ENCODE measurements around the gene NCCRP1. TPM values are rescaled to one million over a fixed set of nuclear protein-coding genes. Genes with fewer than 3 reads are reported as not detected.

Gene NCCRP1
- total and polyA plus RNA-seq, 4 donors: not detected

DNA sequence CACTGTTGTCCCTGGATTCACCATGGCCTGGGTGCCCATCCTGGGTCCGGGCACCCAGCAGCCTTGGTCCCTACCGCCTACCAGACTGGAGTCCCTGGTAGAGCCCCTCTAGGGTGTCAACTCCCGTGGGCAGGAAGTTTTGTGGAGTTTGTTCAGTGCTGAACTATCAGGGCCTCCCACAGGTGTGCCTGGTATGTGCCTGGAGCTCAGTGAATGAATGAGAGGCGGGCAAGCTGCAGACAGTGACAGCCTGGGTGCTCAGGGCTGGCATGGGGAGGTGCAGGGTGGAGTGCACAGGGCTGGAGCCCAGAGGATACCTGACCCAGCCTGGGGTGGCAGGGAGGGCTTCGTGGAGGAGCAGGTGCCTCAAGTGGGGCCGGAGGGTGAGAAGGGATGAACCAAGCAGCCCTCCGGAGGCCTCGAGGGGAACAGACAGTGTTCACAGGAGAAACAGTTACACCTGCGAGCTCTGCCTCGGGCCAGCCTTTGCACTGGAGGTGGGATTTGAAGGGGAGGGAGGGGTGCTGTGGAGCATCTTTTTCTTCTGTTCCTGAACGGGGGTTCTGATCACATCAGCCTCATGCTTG lies 41.6 kb upstream of the NCCRP1 start (continued):
- TF ChIP-seq, protein P1, sequence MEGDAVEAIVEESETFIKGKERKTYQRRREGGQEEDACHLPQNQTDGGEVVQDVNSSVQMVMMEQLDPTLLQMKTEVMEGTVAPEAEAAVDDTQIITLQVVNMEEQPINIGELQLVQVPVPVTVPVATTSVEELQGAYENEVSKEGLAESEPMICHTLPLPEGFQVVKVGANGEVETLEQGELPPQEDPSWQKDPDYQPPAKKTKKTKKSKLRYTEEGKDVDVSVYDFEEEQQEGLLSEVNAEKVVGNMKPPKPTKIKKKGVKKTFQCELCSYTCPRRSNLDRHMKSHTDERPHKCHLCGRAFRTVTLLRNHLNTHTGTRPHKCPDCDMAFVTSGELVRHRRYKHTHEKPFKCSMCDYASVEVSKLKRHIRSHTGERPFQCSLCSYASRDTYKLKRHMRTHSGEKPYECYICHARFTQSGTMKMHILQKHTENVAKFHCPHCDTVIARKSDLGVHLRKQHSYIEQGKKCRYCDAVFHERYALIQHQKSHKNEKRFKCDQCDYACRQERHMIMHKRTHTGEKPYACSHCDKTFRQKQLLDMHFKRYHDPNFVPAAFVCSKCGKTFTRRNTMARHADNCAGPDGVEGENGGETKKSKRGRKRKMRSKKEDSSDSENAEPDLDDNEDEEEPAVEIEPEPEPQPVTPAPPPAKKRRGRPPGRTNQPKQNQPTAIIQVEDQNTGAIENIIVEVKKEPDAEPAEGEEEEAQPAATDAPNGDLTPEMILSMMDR (IDR thresholded peaks at IDR 0.05; ENCODE audit: low read depth, low read length, missing input control): no peak
- no peak for TF ChIP-seq HNF4G (IDR thresholded peaks at IDR 0.05)
- TF ChIP-seq FOXA1 (IDR thresholded peaks at IDR 0.05): no peak
- TF ChIP-seq HNF4A (conservative IDR thresholded peaks at IDR 0.05): no peak

DNA sequence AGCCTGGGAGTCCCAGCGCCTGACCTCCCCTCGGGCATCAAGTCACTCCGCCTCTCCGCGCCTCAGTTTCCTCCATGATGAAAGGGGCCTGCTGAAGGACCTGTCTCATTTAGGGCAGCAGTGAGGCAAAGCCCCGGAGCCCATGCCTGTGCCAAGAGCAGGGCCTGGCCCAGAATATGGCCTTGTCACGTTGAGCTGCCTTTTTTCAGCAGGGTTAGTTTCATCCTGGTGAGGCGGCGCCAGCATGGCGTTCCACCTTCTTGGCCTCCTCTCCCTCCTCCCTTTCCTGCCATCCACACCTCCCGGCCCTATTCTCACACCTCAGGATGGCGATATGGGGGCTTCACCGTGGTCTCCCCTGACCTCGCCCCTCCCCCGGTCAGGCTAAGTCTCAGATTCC lies 41.0 kb upstream of the NCCRP1 start:
- TF ChIP-seq JUND (IDR thresholded peaks at IDR 0.05) (no peak), FOXA1 (IDR thresholded peaks at IDR 0.05) (no peak), REST (IDR thresholded peaks at IDR 0.05) (no peak), HNF4A (conservative IDR thresholded peaks at IDR 0.05) (no peak), EGR1 (IDR thresholded peaks at IDR 0.05; ENCODE audit: low read depth in 2 of 2) (no peak), RAD21 (IDR thresholded peaks at IDR 0.05) (no peak), FOXA2 (IDR thresholded peaks at IDR 0.05) (no peak), YY1 (IDR thresholded peaks at IDR 0.05) (no peak), MAX (IDR thresholded peaks at IDR 0.05) (no peak), HNF4G (IDR thresholded peaks at IDR 0.05) (no peak), TAF1 (conservative IDR thresholded peaks at IDR 0.05) (no peak)
- Histone ChIP-seq H3K9me3 (ENCODE audit: control insufficient read depth in 4 of 4, low read length in 3 of 4) (no peaks in the 10 kb centered on the region), H3K36me3 (ENCODE audit: control insufficient read depth in 4 of 4, insufficient read depth in 3 of 4, low read depth in 1 of 4, low read length in 3 of 4) (no peaks in the 10 kb centered on the region), H3K4me3 (ENCODE audit: low read depth in 1 of 3, low read length in 3 of 3) (no peak overlapping the region), H3K4me1 (ENCODE audit: control insufficient read depth in 4 of 4, insufficient read depth in 4 of 4, low read length in 3 of 4) (peaks cover 21 to 56% (median 43%) of the 10 kb centered on the region in 4 donors), H3K9ac (ENCODE audit: low read depth in 1 of 2, low read length in 2 of 2) (no peak overlapping the region), H3K27me3 (ENCODE audit: control insufficient read depth in 4 of 4, insufficient read depth in 4 of 4, low read length in 3 of 4) (no peaks in the 10 kb centered on the region), H3K27ac (ENCODE audit: low read depth in 1 of 2, low read length in 2 of 2) (no peak overlapping the region)
- no peak for DNase-seq (ENCODE audit: low spot score)
- 86% methylated on average over 15 of the region's 15 CpGs for WGBS

GRCh38 chr19:39156326-39157230 lies 40.2 kb upstream of the NCCRP1 start:
- H3K27ac ChIP-seq (ENCODE audit: low read depth in 1 of 2, low read length in 2 of 2): peak overlapping the region in 1 of 2 donors; percentile 35
- WGBS: 57% methylated on average over 24 of the region's 24 CpGs
- DNase-seq (ENCODE audit: low spot score): peak; percentile 58
- H3K4me3 ChIP-seq (ENCODE audit: low read depth in 1 of 3, low read length in 3 of 3): no peak overlapping the region
- no peaks in the 10 kb centered on the region for H3K27me3 ChIP-seq (ENCODE audit: control insufficient read depth in 4 of 4, insufficient read depth in 4 of 4, low read length in 3 of 4)
- H3K4me1 ChIP-seq (ENCODE audit: control insufficient read depth in 4 of 4, insufficient read depth in 4 of 4, low read length in 3 of 4): peaks cover 21 to 57% (median 44%) of the 10 kb centered on the region in 4 donors
- no peaks in the 10 kb centered on the region for H3K9me3 ChIP-seq (ENCODE audit: control insufficient read depth in 4 of 4, low read length in 3 of 4)
- no peak overlapping the region for H3K9ac ChIP-seq (ENCODE audit: low read depth in 1 of 2, low read length in 2 of 2)
- no peaks in the 10 kb centered on the region for H3K36me3 ChIP-seq (ENCODE audit: control insufficient read depth in 4 of 4, insufficient read depth in 3 of 4, low read depth in 1 of 4, low read length in 3 of 4)
- no peak for TF ChIP-seq HNF4G (IDR thresholded peaks at IDR 0.05)
- TF ChIP-seq FOXA2 (IDR thresholded peaks at IDR 0.05): no peak
- no peak for TF ChIP-seq RAD21 (IDR thresholded peaks at IDR 0.05)
- no peak for TF ChIP-seq EGR1 (IDR thresholded peaks at IDR 0.05; ENCODE audit: low read depth in 2 of 2)
- no peak for TF ChIP-seq JUND (IDR thresholded peaks at IDR 0.05)
- TF ChIP-seq SP1 (IDR thresholded peaks at IDR 0.05): no peak
- TF ChIP-seq RXRA (IDR thresholded peaks at IDR 0.05): no peak
- TF ChIP-seq, protein P2, sequence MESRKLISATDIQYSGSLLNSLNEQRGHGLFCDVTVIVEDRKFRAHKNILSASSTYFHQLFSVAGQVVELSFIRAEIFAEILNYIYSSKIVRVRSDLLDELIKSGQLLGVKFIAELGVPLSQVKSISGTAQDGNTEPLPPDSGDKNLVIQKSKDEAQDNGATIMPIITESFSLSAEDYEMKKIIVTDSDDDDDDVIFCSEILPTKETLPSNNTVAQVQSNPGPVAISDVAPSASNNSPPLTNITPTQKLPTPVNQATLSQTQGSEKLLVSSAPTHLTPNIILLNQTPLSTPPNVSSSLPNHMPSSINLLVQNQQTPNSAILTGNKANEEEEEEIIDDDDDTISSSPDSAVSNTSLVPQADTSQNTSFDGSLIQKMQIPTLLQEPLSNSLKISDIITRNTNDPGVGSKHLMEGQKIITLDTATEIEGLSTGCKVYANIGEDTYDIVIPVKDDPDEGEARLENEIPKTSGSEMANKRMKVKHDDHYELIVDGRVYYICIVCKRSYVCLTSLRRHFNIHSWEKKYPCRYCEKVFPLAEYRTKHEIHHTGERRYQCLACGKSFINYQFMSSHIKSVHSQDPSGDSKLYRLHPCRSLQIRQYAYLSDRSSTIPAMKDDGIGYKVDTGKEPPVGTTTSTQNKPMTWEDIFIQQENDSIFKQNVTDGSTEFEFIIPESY (IDR thresholded peaks at IDR 0.05): no peak
- no peak for TF ChIP-seq GABPA (IDR thresholded peaks at IDR 0.05 in 1 of 2, conservative IDR thresholded peaks at IDR 0.05 in 1 of 2)
- no peak for TF ChIP-seq ATF3 (IDR thresholded peaks at IDR 0.05)
- no peak for TF ChIP-seq HNF4A (conservative IDR thresholded peaks at IDR 0.05)
- TF ChIP-seq, protein P1 (IDR thresholded peaks at IDR 0.05; ENCODE audit: low read depth, low read length, missing input control): no peak

Data from liver (tissue), 9 donors.